ENCODE results near the gene GART.

DNA sequence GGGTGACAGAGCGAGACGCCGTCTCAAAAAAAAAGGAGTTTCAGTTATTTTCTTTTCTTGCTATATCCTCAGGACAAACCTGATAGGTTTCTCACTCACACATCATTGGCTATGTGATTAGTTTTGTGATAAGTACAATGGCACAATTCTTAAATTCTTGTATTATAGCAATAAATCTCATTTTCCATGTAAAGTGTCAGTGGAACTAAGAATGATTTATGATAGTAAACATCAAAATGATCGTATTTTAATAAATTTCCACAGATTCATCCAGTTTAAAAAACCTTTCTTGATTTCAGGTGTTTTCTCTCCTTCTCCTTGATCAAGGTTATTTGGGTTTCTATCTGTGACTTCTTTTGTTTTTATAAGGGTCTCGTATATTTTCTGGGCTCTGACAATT is 53.9 kb downstream of the GART start:
- TF ChIP-seq, protein P1, sequence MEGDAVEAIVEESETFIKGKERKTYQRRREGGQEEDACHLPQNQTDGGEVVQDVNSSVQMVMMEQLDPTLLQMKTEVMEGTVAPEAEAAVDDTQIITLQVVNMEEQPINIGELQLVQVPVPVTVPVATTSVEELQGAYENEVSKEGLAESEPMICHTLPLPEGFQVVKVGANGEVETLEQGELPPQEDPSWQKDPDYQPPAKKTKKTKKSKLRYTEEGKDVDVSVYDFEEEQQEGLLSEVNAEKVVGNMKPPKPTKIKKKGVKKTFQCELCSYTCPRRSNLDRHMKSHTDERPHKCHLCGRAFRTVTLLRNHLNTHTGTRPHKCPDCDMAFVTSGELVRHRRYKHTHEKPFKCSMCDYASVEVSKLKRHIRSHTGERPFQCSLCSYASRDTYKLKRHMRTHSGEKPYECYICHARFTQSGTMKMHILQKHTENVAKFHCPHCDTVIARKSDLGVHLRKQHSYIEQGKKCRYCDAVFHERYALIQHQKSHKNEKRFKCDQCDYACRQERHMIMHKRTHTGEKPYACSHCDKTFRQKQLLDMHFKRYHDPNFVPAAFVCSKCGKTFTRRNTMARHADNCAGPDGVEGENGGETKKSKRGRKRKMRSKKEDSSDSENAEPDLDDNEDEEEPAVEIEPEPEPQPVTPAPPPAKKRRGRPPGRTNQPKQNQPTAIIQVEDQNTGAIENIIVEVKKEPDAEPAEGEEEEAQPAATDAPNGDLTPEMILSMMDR (IDR thresholded peaks at IDR 0.05) = no peak
- TF ChIP-seq POLR2A (IDR thresholded peaks at IDR 0.05) = no peak
- no peak for TF ChIP-seq EP300 (IDR thresholded peaks at IDR 0.05)
- no peak for TF ChIP-seq POLR2AphosphoS5 (IDR thresholded peaks at IDR 0.05)

Data from suprapubic skin (tissue), 4 donors.